Measurements from ENCODE around the gene UNC5C.

UNC5C gene

DNA sequence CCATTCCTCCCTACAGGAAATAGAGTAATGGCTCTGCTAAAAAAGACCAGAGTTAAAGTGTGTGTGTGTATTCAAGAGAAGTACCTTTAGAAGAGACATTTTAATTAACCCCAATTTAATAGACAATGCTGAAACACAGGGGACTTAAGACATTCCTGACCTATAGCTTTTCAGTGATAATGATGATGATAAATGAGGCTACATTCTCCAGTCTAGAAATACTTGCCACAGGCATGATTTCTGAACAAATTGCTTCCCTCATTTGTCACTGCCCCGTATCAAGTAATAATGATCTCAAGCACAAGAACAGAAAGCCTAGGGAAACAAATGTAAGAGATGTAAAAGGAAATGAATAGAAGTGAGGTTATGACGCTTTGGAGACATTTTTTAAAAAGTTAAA, 117.1 kb downstream of the UNC5C start:
- Histone ChIP-seq H3K23ac (ENCODE audit: low read length) (no peak overlapping the region), H2BK15ac (replicated peaks; ENCODE audit: low read depth) (no peak overlapping the region), H3K18ac (ENCODE audit: low read length) (no peak overlapping the region), H3K4me2 (ENCODE audit: low read length) (no peak overlapping the region), H3K4me1 (ENCODE audit: control insufficient read depth, low read depth, low read length) (no peaks in the 10 kb centered on the region), H3K36me3 (ENCODE audit: control insufficient read depth, insufficient read depth, low read length) (no peaks in the 10 kb centered on the region), H3K56ac (ENCODE audit: low read length) (no peak overlapping the region), H3K79me2 (ENCODE audit: control insufficient read depth, insufficient read depth, low read length) (no peaks in the 10 kb centered on the region), H2BK5ac (ENCODE audit: low read length) (no peak overlapping the region), H3K79me1 (ENCODE audit: low read length) (no peaks in the 10 kb centered on the region), H4K5ac (ENCODE audit: low read length) (no peak overlapping the region), H3K4ac (ENCODE audit: low read depth, low read length) (no peak overlapping the region), H3K27ac (ENCODE audit: low read depth, low read length) (no peak overlapping the region), H3K9ac (ENCODE audit: low read length) (no peak overlapping the region), H2AK5ac (ENCODE audit: low read length) (no peak overlapping the region), H3K27me3 (ENCODE audit: insufficient read depth, low read length, poor library complexity) (no peaks in the 10 kb centered on the region), H2BK120ac (ENCODE audit: low read depth, low read length) (no peak overlapping the region), H3K4me3 (ENCODE audit: low read length) (no peak overlapping the region), H4K8ac (ENCODE audit: low read depth, low read length) (no peak overlapping the region)
- DNase-seq = no peak
- no CpG with 5 or more reads among the region's 2 CpGs for WGBS (ENCODE audit: extremely low coverage, insufficient coverage, low lambda C conversion rate)

DNA sequence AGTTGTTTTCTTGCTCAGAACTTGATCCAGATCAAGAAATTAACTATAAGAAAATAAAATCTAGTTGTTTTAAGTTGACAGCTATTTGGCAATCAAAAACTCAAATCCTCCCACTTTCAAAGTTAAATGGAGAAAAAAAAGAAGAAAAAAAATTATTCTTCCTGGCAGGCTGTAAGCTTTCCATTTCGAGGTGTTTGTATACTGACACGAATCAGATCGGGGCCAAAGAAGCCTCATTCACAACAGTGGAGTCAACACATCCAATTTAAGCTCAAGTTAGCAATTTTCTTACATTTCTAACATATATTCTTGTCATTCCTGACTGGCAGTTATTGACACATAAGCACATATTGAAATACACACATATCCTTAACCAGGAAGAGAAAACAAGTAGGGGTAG, 119.4 kb downstream of the UNC5C start:
- no peaks in the 10 kb centered on the region for H3K27me3 ChIP-seq (ENCODE audit: insufficient read depth, low read length, poor library complexity)
- no peaks in the 10 kb centered on the region for H3K79me2 ChIP-seq (ENCODE audit: control insufficient read depth, insufficient read depth, low read length)
- H4K8ac ChIP-seq (ENCODE audit: low read depth, low read length) = no peak overlapping the region
- H3K9ac ChIP-seq (ENCODE audit: low read length) = no peak overlapping the region
- no peaks in the 10 kb centered on the region for H3K36me3 ChIP-seq (ENCODE audit: control insufficient read depth, insufficient read depth, low read length)
- no peaks in the 10 kb centered on the region for H3K79me1 ChIP-seq (ENCODE audit: low read length)
- no peak overlapping the region for H2BK5ac ChIP-seq (ENCODE audit: low read length)
- no peaks in the 10 kb centered on the region for H3K4me1 ChIP-seq (ENCODE audit: control insufficient read depth, low read depth, low read length)
- H2AK5ac ChIP-seq (ENCODE audit: low read length) = no peak overlapping the region
- no peak overlapping the region for H3K23ac ChIP-seq (ENCODE audit: low read length)
- H2BK120ac ChIP-seq (ENCODE audit: low read depth, low read length) = no peak overlapping the region
- no CpG with 5 or more reads among the region's 3 CpGs for WGBS (ENCODE audit: extremely low coverage, insufficient coverage, low lambda C conversion rate)
- H4K5ac ChIP-seq (ENCODE audit: low read length) = no peak overlapping the region
- no peak overlapping the region for H3K18ac ChIP-seq (ENCODE audit: low read length)
- no peak for DNase-seq
- no peak overlapping the region for H3K4me2 ChIP-seq (ENCODE audit: low read length)
- no peak overlapping the region for H2BK15ac ChIP-seq (replicated peaks; ENCODE audit: low read depth)
- no peak overlapping the region for H3K56ac ChIP-seq (ENCODE audit: low read length)
- H3K4ac ChIP-seq (ENCODE audit: low read depth, low read length) = no peak overlapping the region
- no peak overlapping the region for H3K4me3 ChIP-seq (ENCODE audit: low read length)
- H3K27ac ChIP-seq (ENCODE audit: low read depth, low read length) = no peak overlapping the region

DNA sequence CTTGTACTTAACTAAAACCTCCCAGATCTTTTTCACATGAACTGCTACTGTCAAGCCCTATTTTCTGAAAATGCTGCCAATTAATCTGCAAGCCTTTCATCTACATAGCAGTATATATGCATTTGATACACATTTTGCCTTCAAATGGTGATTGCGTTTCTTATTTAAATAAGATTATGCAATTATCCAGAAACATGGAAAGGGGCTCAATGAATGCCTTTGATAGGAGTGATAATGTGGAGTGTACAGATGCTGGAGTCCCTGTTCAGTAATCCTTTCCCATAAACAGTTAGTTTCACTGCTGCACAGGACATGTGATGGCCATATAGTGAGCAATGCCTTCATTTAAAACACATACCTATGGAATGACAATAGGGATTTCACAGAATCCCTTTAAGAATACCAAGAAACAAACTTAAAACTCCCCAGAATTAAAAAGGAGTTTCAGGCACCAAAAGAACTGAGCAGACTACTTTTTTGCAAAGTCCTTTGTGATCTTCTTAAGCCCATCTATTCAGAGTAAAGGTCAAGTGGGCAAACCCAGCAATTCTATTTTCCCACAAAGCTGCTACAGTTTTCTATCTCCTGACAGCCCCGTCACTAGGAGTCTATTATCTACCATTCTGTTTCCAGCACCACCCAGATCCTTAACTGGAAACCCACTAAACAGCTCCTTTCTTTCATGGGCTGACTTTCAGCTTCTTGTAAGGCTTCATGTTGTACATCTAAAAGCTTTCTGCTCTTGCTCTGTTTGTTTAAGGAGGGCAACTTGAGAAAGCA, 120.3 kb downstream of the UNC5C start:
- Histone ChIP-seq H3K18ac (ENCODE audit: low read length) (no peak overlapping the region), H4K5ac (ENCODE audit: low read length) (no peak overlapping the region), H2AK5ac (ENCODE audit: low read length) (no peak overlapping the region), H2BK5ac (ENCODE audit: low read length) (no peak overlapping the region), H3K4me3 (ENCODE audit: low read length) (no peak overlapping the region), H3K36me3 (ENCODE audit: control insufficient read depth, insufficient read depth, low read length) (no peaks in the 10 kb centered on the region), H3K4me1 (ENCODE audit: control insufficient read depth, low read depth, low read length) (no peaks in the 10 kb centered on the region), H3K23ac (ENCODE audit: low read length) (no peak overlapping the region), H3K56ac (ENCODE audit: low read length) (no peak overlapping the region), H3K9ac (ENCODE audit: low read length) (no peak overlapping the region), H3K79me2 (ENCODE audit: control insufficient read depth, insufficient read depth, low read length) (no peaks in the 10 kb centered on the region), H3K27ac (ENCODE audit: low read depth, low read length) (no peak overlapping the region), H3K79me1 (ENCODE audit: low read length) (no peaks in the 10 kb centered on the region), H3K4me2 (ENCODE audit: low read length) (no peak overlapping the region), H4K8ac (ENCODE audit: low read depth, low read length) (no peak overlapping the region), H3K4ac (ENCODE audit: low read depth, low read length) (no peak overlapping the region), H3K27me3 (ENCODE audit: insufficient read depth, low read length, poor library complexity) (no peaks in the 10 kb centered on the region), H2BK120ac (ENCODE audit: low read depth, low read length) (no peak overlapping the region), H2BK15ac (replicated peaks; ENCODE audit: low read depth) (no peak overlapping the region)
- no peak for DNase-seq
- WGBS (ENCODE audit: extremely low coverage, insufficient coverage, low lambda C conversion rate) = no CpG with 5 or more reads among the region's 2 CpGs

DNA sequence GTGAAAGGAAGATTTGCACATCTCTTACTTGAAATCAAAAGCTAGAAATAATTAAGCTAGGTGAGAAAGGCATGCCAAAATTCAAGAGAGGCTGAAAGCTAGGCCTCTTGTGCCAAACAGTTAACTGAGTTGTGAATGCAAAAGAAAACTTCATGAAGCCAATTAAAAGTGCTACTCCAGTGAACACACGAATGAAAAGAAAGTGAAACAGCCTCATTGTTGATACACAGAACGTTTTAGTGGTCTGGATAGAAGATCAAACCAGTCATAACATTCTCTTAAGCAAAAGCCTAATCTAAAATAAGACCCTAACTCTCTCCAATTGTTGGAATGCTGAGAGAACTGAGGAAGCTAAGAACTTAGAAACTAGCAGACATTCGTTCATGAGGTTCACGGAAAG, 122.3 kb downstream of the UNC5C start:
- no CpG with 5 or more reads among the region's 4 CpGs for WGBS (ENCODE audit: extremely low coverage, insufficient coverage, low lambda C conversion rate)
- no peak overlapping the region for H2AK5ac ChIP-seq (ENCODE audit: low read length)
- H2BK15ac ChIP-seq (replicated peaks; ENCODE audit: low read depth) = no peak overlapping the region
- H2BK120ac ChIP-seq (ENCODE audit: low read depth, low read length) = no peak overlapping the region
- H3K79me2 ChIP-seq (ENCODE audit: control insufficient read depth, insufficient read depth, low read length) = no peaks in the 10 kb centered on the region
- no peak overlapping the region for H3K4me2 ChIP-seq (ENCODE audit: low read length)
- no peak overlapping the region for H4K8ac ChIP-seq (ENCODE audit: low read depth, low read length)
- no peak overlapping the region for H3K23ac ChIP-seq (ENCODE audit: low read length)
- H3K4me1 ChIP-seq (ENCODE audit: control insufficient read depth, low read depth, low read length) = no peaks in the 10 kb centered on the region
- H3K27me3 ChIP-seq (ENCODE audit: insufficient read depth, low read length, poor library complexity) = no peaks in the 10 kb centered on the region
- H3K36me3 ChIP-seq (ENCODE audit: control insufficient read depth, insufficient read depth, low read length) = no peaks in the 10 kb centered on the region
- no peak overlapping the region for H3K27ac ChIP-seq (ENCODE audit: low read depth, low read length)
- H3K9ac ChIP-seq (ENCODE audit: low read length) = no peak overlapping the region
- no peak for DNase-seq
- H3K4me3 ChIP-seq (ENCODE audit: low read length) = no peak overlapping the region
- H3K79me1 ChIP-seq (ENCODE audit: low read length) = no peaks in the 10 kb centered on the region
- H3K56ac ChIP-seq (ENCODE audit: low read length) = no peak overlapping the region
- no peak overlapping the region for H3K4ac ChIP-seq (ENCODE audit: low read depth, low read length)
- no peak overlapping the region for H2BK5ac ChIP-seq (ENCODE audit: low read length)
- no peak overlapping the region for H4K5ac ChIP-seq (ENCODE audit: low read length)
- no peak overlapping the region for H3K18ac ChIP-seq (ENCODE audit: low read length)

DNA sequence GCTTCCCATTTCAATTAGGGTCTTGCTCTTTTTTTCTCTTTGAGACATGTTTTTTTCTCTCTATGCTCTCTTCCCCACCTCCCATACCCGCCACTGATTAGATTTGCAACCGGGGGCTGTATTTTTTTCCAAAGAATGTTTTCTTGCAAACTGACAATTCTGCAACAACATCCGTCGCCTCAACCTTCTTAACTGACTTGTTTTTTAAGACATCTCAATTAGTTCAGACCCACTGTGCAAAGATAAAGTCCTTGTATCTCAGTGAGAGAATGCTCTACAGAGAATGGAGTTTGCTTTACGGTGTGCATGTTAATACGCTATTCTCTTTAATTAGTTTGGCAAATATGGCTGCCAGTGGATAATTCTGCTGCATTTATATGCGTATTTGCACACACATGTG, 126.3 kb downstream of the UNC5C start:
- H2AK5ac ChIP-seq (ENCODE audit: low read length) = no peak overlapping the region
- H2BK15ac ChIP-seq (replicated peaks; ENCODE audit: low read depth) = no peak overlapping the region
- no peaks in the 10 kb centered on the region for H3K36me3 ChIP-seq (ENCODE audit: control insufficient read depth, insufficient read depth, low read length)
- H4K8ac ChIP-seq (ENCODE audit: low read depth, low read length) = no peak overlapping the region
- no peaks in the 10 kb centered on the region for H3K27me3 ChIP-seq (ENCODE audit: insufficient read depth, low read length, poor library complexity)
- no peak overlapping the region for H3K9ac ChIP-seq (ENCODE audit: low read length)
- H2BK5ac ChIP-seq (ENCODE audit: low read length) = no peak overlapping the region
- no peaks in the 10 kb centered on the region for H3K79me2 ChIP-seq (ENCODE audit: control insufficient read depth, insufficient read depth, low read length)
- no CpG with 5 or more reads among the region's 7 CpGs for WGBS (ENCODE audit: extremely low coverage, insufficient coverage, low lambda C conversion rate)
- DNase-seq = no peak
- H3K4ac ChIP-seq (ENCODE audit: low read depth, low read length) = no peak overlapping the region
- no peak overlapping the region for H3K18ac ChIP-seq (ENCODE audit: low read length)
- H3K27ac ChIP-seq (ENCODE audit: low read depth, low read length) = no peak overlapping the region
- no peak overlapping the region for H4K5ac ChIP-seq (ENCODE audit: low read length)
- no peak overlapping the region for H3K4me3 ChIP-seq (ENCODE audit: low read length)
- no peak overlapping the region for H3K4me2 ChIP-seq (ENCODE audit: low read length)
- H3K56ac ChIP-seq (ENCODE audit: low read length) = no peak overlapping the region
- H3K79me1 ChIP-seq (ENCODE audit: low read length) = no peaks in the 10 kb centered on the region
- no peak overlapping the region for H3K23ac ChIP-seq (ENCODE audit: low read length)
- H2BK120ac ChIP-seq (ENCODE audit: low read depth, low read length) = no peak overlapping the region
- H3K4me1 ChIP-seq (ENCODE audit: control insufficient read depth, low read depth, low read length) = no peaks in the 10 kb centered on the region

DNA sequence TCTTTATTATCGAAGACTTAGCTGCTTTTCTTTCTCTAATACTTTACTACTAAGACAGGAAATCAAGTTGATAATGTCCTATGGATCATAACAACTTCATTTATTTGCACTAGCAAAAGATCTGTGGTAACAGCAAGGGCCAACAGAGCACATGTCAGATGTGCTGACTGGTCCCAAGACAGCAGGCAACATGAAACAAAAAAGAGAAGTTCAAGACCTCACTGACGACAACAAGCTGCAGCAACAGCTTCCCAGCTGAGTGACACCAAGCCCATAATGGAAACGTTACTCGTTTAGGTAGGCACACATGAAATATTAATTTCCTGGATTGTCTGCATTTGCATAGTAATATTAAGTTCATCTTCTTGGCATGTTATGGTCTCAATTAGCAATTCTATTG, 126.9 kb downstream of the UNC5C start:
- H3K4me3 ChIP-seq (ENCODE audit: low read length) = no peak overlapping the region
- no peaks in the 10 kb centered on the region for H3K79me2 ChIP-seq (ENCODE audit: control insufficient read depth, insufficient read depth, low read length)
- no peak overlapping the region for H3K4ac ChIP-seq (ENCODE audit: low read depth, low read length)
- no peak overlapping the region for H3K4me2 ChIP-seq (ENCODE audit: low read length)
- H3K36me3 ChIP-seq (ENCODE audit: control insufficient read depth, insufficient read depth, low read length) = no peaks in the 10 kb centered on the region
- H3K79me1 ChIP-seq (ENCODE audit: low read length) = no peaks in the 10 kb centered on the region
- no peak overlapping the region for H2BK5ac ChIP-seq (ENCODE audit: low read length)
- no peak overlapping the region for H2BK15ac ChIP-seq (replicated peaks; ENCODE audit: low read depth)
- no peak overlapping the region for H3K18ac ChIP-seq (ENCODE audit: low read length)
- H4K5ac ChIP-seq (ENCODE audit: low read length) = no peak overlapping the region
- no peak overlapping the region for H3K23ac ChIP-seq (ENCODE audit: low read length)
- no peak overlapping the region for H3K9ac ChIP-seq (ENCODE audit: low read length)
- no peak overlapping the region for H3K27ac ChIP-seq (ENCODE audit: low read depth, low read length)
- H4K8ac ChIP-seq (ENCODE audit: low read depth, low read length) = no peak overlapping the region
- WGBS (ENCODE audit: extremely low coverage, insufficient coverage, low lambda C conversion rate) = no CpG with 5 or more reads among the region's 4 CpGs
- H3K27me3 ChIP-seq (ENCODE audit: insufficient read depth, low read length, poor library complexity) = no peaks in the 10 kb centered on the region
- H3K56ac ChIP-seq (ENCODE audit: low read length) = no peak overlapping the region
- no peak for DNase-seq
- no peak overlapping the region for H2AK5ac ChIP-seq (ENCODE audit: low read length)
- no peak overlapping the region for H2BK120ac ChIP-seq (ENCODE audit: low read depth, low read length)
- H3K4me1 ChIP-seq (ENCODE audit: control insufficient read depth, low read depth, low read length) = no peaks in the 10 kb centered on the region

Data from mesendoderm (in vitro differentiated cells).